Measurements from ENCODE around the gene TMEM161A. TPM values are rescaled to one million over a fixed set of nuclear protein-coding genes. Genes with fewer than 3 reads are reported as not detected.

The TMEM161A gene
- total RNA-seq, 2 donors from 2014 or later = 17.6 to 33.6 TPM

DNA sequence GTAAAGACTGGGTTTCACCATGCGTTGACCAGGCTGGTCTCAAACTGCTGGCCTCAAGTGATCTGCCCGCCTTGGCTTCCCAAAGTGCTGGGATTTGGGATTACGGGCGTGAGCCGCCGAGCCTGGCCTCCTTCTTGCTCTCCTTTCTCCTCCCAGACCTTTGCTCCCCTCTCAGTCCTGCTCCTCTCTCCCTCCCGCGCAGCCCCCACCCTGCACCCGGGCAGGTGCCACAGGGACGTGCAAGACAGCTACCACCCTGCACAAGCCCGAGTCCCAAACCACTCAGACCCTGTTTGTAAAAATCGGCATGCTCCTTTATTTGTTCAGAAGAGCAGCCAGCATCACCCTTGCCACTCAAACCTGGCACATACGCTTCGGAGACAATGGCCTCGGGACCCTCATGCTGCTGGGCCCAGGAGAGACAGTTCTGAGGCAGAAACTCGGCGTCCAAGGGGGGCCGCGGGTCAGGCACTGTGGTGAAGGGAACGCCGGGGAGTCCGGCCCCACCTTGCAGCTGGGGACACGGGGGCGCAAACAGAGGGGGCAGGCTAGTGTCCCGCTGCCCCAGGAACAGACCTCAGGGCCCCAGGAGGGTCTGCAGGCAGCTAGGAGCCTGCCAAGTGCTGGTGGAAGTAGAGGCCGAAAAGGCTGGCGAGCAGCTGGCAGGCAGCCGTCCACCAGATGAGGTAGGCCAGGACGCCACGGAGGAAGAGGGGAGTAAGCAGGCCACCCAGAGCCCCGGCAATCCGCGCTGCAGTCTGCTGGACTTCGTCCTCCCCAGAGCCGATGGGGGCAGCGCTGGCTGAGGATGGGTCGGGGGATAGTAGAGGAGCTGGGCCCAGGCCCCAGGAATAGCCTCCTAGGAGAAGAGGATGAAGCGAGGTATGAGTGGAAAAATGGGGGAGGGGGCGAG, 18.7 kb downstream of the TMEM161A start:
- Histone ChIP-seq H3K9me3 (no peaks in the 10 kb centered on the region), H3K36me3 (no peaks in the 10 kb centered on the region), H3K27ac (no peak overlapping the region), H3K27me3 (no peaks in the 10 kb centered on the region), H3K4me1 (no peaks in the 10 kb centered on the region), H3K4me3 (no peak overlapping the region), H3K9ac (ENCODE audit: low read depth in 2 of 2, low read length in 2 of 2) (no peak overlapping the region)
- TF ChIP-seq, protein P1, sequence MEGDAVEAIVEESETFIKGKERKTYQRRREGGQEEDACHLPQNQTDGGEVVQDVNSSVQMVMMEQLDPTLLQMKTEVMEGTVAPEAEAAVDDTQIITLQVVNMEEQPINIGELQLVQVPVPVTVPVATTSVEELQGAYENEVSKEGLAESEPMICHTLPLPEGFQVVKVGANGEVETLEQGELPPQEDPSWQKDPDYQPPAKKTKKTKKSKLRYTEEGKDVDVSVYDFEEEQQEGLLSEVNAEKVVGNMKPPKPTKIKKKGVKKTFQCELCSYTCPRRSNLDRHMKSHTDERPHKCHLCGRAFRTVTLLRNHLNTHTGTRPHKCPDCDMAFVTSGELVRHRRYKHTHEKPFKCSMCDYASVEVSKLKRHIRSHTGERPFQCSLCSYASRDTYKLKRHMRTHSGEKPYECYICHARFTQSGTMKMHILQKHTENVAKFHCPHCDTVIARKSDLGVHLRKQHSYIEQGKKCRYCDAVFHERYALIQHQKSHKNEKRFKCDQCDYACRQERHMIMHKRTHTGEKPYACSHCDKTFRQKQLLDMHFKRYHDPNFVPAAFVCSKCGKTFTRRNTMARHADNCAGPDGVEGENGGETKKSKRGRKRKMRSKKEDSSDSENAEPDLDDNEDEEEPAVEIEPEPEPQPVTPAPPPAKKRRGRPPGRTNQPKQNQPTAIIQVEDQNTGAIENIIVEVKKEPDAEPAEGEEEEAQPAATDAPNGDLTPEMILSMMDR (IDR thresholded peaks at IDR 0.05) = no peak
- intact Hi-C loops (cut with DNase I) = no loop called here
- DNase-seq = no peak

DNA sequence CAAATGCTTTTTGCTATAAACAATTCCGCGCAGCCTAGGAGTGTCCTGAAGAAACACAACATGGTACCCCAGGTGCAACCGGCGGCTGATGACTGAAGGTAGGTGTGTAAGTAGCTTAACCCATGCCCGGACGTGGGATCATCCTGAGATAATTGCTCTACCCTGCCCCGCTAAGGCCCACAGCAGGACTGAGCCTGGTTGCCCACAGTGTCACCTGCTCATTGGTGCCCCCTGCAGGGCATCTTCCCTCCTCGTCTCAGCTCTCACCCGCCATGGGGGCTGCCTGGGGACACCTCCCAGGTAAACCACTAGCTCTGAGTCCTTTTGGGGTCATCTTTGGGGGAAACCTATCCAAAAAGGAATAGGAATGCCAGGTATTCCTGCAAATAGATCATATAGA, 22.3 kb downstream of the TMEM161A start:
- TF ChIP-seq, protein P1 (IDR thresholded peaks at IDR 0.05) = peak; percentile 55
- Histone ChIP-seq H3K9me3 (no peaks in the 10 kb centered on the region), H3K4me3 (no peak overlapping the region), H3K4me1 (no peaks in the 10 kb centered on the region), H3K27ac (no peak overlapping the region), H3K36me3 (no peaks in the 10 kb centered on the region), H3K9ac (ENCODE audit: low read depth in 2 of 2, low read length in 2 of 2) (no peak overlapping the region), H3K27me3 (no peaks in the 10 kb centered on the region)
- peak; percentile 54 for DNase-seq
- intact Hi-C loops (cut with DNase I) = no loop called here

DNA sequence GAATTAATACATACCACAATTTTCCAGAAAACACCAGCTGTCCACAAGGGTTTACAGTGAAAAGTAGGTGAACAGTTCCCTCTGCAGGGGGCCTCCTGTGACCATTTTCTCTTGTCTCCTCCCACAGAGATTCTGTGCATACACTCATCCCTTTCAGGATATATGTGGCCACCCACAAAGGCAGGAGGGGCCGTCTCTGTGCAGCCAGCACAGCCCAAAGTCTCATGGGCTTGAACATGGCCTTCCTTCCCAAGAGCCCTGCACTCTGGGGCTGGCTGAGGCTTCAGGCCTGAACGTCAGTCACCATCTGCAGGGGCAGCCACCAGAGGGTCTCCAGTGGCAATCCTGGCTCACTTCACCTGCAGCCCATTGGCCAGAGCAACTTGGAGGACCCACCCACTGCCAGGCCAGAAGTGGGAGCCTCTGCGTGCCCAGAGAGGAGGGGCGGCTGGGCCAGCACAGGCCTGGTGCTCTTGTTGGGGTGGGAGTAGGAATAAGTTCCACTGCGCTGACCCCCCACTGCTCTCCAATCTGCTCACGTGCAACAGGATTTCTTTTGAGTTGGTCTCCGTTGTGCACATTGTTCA, 25.1 kb downstream of the TMEM161A start:
- H3K9me3 ChIP-seq = no peaks in the 10 kb centered on the region
- no peaks in the 10 kb centered on the region for H3K36me3 ChIP-seq
- H3K4me1 ChIP-seq = no peaks in the 10 kb centered on the region
- intact Hi-C loops (cut with DNase I) = no loop called here
- DNase-seq = no peak
- no peak overlapping the region for H3K27ac ChIP-seq
- no peak overlapping the region for H3K9ac ChIP-seq (ENCODE audit: low read depth in 2 of 2, low read length in 2 of 2)
- TF ChIP-seq, protein P1 (IDR thresholded peaks at IDR 0.05) = no peak
- H3K27me3 ChIP-seq = no peaks in the 10 kb centered on the region
- H3K4me3 ChIP-seq = no peak overlapping the region

DNA sequence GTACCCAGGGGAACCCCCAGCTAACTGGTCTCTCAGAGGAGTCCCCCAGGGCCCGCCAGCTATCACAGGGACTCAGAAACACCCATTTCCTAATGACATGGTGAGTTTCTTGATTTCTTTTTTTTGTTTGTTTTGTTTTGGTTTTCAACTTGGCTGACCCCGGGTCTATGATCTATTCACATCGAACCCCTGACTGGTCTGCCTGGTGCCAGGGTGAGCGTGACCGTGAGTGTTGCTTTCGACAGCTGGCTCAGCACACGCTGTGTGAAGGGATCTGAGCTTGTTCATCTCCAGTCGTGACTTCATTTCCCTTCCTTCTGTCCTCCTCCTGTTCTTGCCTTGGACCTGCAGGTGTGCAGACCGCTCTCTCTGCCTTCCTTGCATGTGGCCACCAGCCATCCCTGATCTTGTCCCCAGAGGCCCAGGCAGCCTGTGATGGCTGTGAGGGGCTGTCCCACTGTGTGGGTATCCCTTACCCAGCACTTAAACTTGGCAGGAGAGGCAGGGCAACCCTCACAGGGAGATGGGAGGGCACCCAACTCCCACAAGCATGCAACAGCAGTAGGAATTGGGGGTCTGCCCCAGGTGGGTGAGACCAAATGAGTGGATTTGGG, 26.2 kb downstream of the TMEM161A start:
- TF ChIP-seq, protein P1 (IDR thresholded peaks at IDR 0.05) = no peak
- Histone ChIP-seq H3K4me3 (no peak overlapping the region), H3K27ac (no peak overlapping the region), H3K9me3 (no peaks in the 10 kb centered on the region), H3K9ac (ENCODE audit: low read depth in 2 of 2, low read length in 2 of 2) (no peak overlapping the region), H3K4me1 (no peaks in the 10 kb centered on the region), H3K36me3 (no peaks in the 10 kb centered on the region), H3K27me3 (no peaks in the 10 kb centered on the region)
- intact Hi-C loops (cut with DNase I) = no loop called here
- no peak for DNase-seq

DNA sequence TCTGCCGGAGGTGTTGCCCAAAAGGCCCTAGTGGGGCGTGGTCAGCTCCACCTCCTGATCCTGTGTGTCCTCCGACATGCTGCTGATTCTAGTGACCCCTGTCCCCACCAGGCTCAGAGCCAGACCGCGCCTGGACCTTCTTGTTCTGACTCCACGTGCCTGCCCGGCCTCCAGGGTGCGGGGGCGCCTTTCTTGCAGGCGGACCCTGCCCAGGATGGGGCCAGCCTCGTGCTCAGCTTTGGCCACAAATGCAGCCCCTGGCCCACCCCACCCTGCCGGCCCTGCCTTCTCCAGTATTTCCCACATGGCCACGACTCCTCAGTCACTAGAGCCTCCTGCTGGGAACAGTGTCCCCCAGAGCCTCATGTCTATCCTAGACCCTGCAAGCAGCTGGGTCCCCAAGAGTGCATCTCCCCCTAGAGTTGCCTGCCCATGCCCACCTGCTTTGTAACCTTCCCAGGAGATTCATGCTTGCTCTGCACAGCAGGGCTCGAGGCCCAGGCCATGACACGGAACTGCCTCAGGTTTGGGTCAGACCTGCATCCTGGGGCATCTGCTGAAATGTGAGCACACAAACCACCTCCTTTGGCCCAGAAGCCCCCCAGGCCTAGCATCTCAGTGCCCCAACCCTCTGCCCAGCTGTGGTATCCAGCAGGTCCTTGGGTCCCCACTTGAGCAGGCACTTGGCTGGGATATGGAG, 27.0 kb downstream of the TMEM161A start:
- intact Hi-C loops (cut with DNase I) = no loop called here
- H3K27me3 ChIP-seq = no peaks in the 10 kb centered on the region
- peak overlapping the region in 1 of 2 donors; percentile 12 for H3K9ac ChIP-seq (ENCODE audit: low read depth in 2 of 2, low read length in 2 of 2)
- H3K9me3 ChIP-seq = no peaks in the 10 kb centered on the region
- H3K4me1 ChIP-seq = no peaks in the 10 kb centered on the region
- H3K36me3 ChIP-seq = no peaks in the 10 kb centered on the region
- TF ChIP-seq, protein P1 (IDR thresholded peaks at IDR 0.05) = no peak
- no peak overlapping the region for H3K4me3 ChIP-seq
- DNase-seq = no peak
- no peak overlapping the region for H3K27ac ChIP-seq
